Cardiac septum (tissue), 1 donor: ENCODE data around the gene BSPH1. TPM values are rescaled to one million over a fixed set of nuclear protein-coding genes. Genes with fewer than 3 reads are reported as not detected.
"Not testable (repeated sequence)": the region's sequence is repeated elsewhere in the genome, so short reads cannot be mapped to it uniquely, and the experiment has no call there.

ENCODE experiments used
- DNase-seq: peaks from one replicate; pipeline ENCODE4 v3.0.0-alpha.2; 2020; ENCODE audit warnings: low spot score
- intact Hi-C: fragments of 100-400 bp; cut with DNase I; formaldehyde crosslinking; loops from one replicate; pipeline ENCODE4 v1.14.0; 2022
- total RNA-seq: library from RNA; stranded (reverse); fragmentation: NEBNext Ultra II Directional; extraction: Animal tissue kit (Norgen Biotek cat#: 25700); gene quantifications from one replicate; pipeline ENCODE4 v1.2.1, GENCODE V29; 2021
- donor health status: DM: no; HTN: no; CAD: no.

Gene BSPH1
- total RNA-seq, 1 donor from 2014 or later: not detected

DNA sequence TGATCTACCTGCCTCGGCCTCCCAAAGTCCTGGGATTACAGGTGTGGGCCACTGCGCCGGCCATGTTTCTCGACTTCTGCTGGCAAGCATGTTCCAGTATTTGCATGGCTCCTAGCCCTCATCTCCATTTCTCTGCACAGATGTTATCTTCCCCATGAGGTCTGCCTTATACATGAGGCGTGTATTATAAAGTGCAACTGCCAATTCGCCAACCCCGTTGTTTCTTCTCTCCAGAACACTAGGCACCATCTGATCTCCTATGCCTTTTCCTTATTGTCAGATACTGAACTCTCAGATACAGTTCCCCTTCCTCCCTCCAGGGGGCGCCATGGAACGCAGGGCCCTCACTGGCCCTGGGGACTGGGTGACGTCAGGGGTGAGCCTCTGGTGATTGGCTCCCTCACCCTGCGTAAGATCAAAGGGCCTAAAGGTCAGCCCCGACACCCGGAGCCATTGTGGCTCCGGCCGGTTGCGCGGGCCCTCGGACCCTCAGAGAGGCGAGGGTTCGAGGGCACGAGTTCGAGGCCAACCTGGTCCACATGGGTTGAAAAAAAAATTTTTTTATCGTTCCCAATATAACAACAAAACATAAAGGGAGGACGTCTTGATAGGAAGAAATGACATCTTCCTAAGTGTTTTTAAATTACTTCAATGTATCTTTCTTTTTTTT is 42.0 kb downstream of the BSPH1 start:
- intact Hi-C loops: not testable (repeated sequence)
- DNase-seq: peak; percentile 83

DNA sequence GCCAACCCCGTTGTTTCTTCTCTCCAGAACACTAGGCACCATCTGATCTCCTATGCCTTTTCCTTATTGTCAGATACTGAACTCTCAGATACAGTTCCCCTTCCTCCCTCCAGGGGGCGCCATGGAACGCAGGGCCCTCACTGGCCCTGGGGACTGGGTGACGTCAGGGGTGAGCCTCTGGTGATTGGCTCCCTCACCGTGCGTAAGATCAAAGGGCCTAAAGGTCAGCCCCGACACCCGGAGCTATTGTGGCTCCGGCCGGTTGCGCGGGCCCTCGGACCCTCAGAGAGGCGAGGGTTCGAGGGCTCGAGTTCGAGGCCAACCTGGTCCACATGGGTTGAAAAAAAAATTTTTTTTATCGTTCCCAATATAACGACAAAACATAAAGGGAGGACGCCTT is 63.4 kb downstream of the BSPH1 start:
- intact Hi-C loops, DNase-seq: not testable (repeated sequence)

DNA sequence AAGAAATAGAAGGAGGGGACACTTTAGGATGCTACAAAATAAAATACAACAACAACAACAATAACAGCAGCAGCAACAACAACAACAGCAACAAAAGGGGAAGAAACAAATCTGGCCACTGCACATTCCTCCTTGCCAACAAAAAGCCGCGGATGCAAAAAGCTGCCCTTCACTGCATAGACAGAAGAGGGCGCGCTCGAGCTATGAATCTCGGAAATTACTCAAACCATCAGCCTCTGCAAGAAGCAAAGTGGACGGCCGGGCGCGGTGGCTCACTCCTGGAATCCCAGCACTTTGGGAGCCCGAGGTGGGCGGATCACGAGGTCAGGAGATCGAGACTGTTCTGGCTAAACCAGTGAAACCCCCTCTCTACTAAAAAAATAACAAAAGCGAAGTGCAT is 71.9 kb downstream of the BSPH1 start:
- intact Hi-C loops, DNase-seq: not testable (repeated sequence)

Other genes starting within 250 kb of the BSPH1 start
- gene NOP53, start 246.6 kb downstream of the BSPH1 start, total RNA-seq: 136 TPM
- gene SELENOW, start 213.5 kb downstream of the BSPH1 start, total RNA-seq: 944 TPM
- gene TPRX1, start 187.6 kb downstream of the BSPH1 start, total RNA-seq: not detected
- not detected for gene CRX, start 170.2 kb downstream of the BSPH1 start, total RNA-seq
- gene TPRX2, start 132.9 kb downstream of the BSPH1 start, total RNA-seq: not detected
- gene SULT2A1, start 105.9 kb downstream of the BSPH1 start, total RNA-seq: not detected
- not detected for gene ELSPBP1, start 2.5 kb upstream of the BSPH1 start, total RNA-seq
- not detected for gene CABP5, start 51.9 kb upstream of the BSPH1 start, total RNA-seq
- 61.8 TPM for gene PLA2G4C, start 118.6 kb upstream of the BSPH1 start, total RNA-seq
- gene LIG1, start 178.2 kb upstream of the BSPH1 start, total RNA-seq: 5.2 TPM
- 6.9 TPM for gene ZSWIM9, start 178.5 kb upstream of the BSPH1 start, total RNA-seq